CD4-positive, alpha-beta memory T cell (primary cell): Measurements from ENCODE around the gene KRTAP10-3. TPM values are rescaled to one million over a fixed set of nuclear protein-coding genes. Genes with fewer than 3 reads are reported as not detected.

Experiments
- CTCF ChIA-PET: fragments of 350-600 bp; sonication (Branson Sonifier 250); formaldehyde crosslinking; loops from one replicate; lab custom pipeline; 2021; ENCODE audit warnings: inconsistent platforms; ENCODE audit not compliant: partially characterized antibody; lab: Charles Lee
- POLR2A ChIA-PET: fragments of 350-600 bp; sonication (Branson Sonifier 250); formaldehyde crosslinking; loops from one replicate; lab custom pipeline; 2021; ENCODE audit not compliant: partially characterized antibody; lab: Charles Lee
- DNase-seq, 5 donors: peaks; one replicate each; pipeline versions ENCODE4 v3.0.0 to v3.0.0-alpha.2; 2020 to 2022; ENCODE audit warnings: mixed read lengths in 1 of 5
- H3K27ac ChIP-seq: one replicate; pipeline ENCODE4 v1.7.0; 2013; ENCODE audit warnings: low read depth, low read length
- H3K27me3 ChIP-seq: 2 replicates; pipeline ENCODE4 v1.7.0; 2013; ENCODE audit warnings: mild to moderate bottlenecking, low read length, moderate library complexity; ENCODE audit not compliant: insufficient read depth
- H3K36me3 ChIP-seq: 2 replicates; pipeline ENCODE4 v1.7.0; 2013; ENCODE audit warnings: mild to moderate bottlenecking, low read length, moderate library complexity; ENCODE audit not compliant: insufficient read depth
- H3K4me1 ChIP-seq: 2 replicates; pipeline ENCODE4 v1.7.0; 2013; ENCODE audit warnings: mild to moderate bottlenecking, low read length, moderate library complexity; ENCODE audit not compliant: insufficient read depth
- H3K4me3 ChIP-seq, 2 donors: one replicate each; pipeline ENCODE4 v1.7.0; 2013; ENCODE audit warnings: low read length in 2 of 2, mild to moderate bottlenecking in 1 of 2
- H3K9me3 ChIP-seq, 2 donors: one replicate each; pipeline ENCODE4 v1.7.0; 2013; ENCODE audit warnings: low read length in 2 of 2, control low read depth in 1 of 2; ENCODE audit not compliant: control insufficient read depth in 1 of 2
- H3K27ac Mint-ChIP-seq, 7 donors: one replicate each; pipeline ENCODE4 v1.8.0; 2020 to 2021; ENCODE audit warnings: mixed read lengths in 7 of 7, mild to moderate bottlenecking in 6 of 7, inconsistent platforms in 3 of 7, moderate library complexity in 3 of 7
- H3K27me3 Mint-ChIP-seq, 2 donors: one replicate each; pipeline ENCODE4 v1.8.0; 2020 to 2021; ENCODE audit warnings: mixed read lengths in 2 of 2
- H3K36me3 Mint-ChIP-seq, 2 donors: one replicate each; pipeline ENCODE4 v1.8.0; 2020 to 2021; ENCODE audit warnings: mixed read lengths in 2 of 2, inconsistent platforms in 1 of 2, mild to moderate bottlenecking in 1 of 2
- H3K4me1 Mint-ChIP-seq, 4 donors: one replicate each; pipeline ENCODE4 v1.8.0; 2020 to 2021; ENCODE audit warnings: mixed read lengths in 4 of 4, mild to moderate bottlenecking in 1 of 4
- H3K4me3 Mint-ChIP-seq, 8 donors: one replicate each; pipeline ENCODE4 v1.8.0; 2020 to 2021; ENCODE audit warnings: mixed read lengths in 8 of 8, mild to moderate bottlenecking in 7 of 8, moderate library complexity in 6 of 8, inconsistent platforms in 3 of 8
- H3K9me3 Mint-ChIP-seq, 8 donors: one replicate each; pipeline ENCODE4 v1.8.0; 2020 to 2021; ENCODE audit warnings: mixed read lengths in 8 of 8, mild to moderate bottlenecking in 5 of 8, inconsistent platforms in 3 of 8, moderate library complexity in 1 of 8
- intact Hi-C: fragments of 100-400 bp; cut with micrococcal nuclease; formaldehyde crosslinking; loops from one replicate; pipeline ENCODE4 v1.15.1; 2023
- polyA plus RNA-seq, 2 donors: library from polyadenylated mRNA; unstranded; fragments of 300-500 nt; fragmentation: Illumina TruSeq; gene quantifications; one replicate each; pipeline ENCODE4 v1.2.3, GENCODE V29; 2021
- total RNA-seq, 2 experiments: library from RNA; stranded (reverse); gene quantifications; one replicate each; pipeline ENCODE4 v1.2.3, GENCODE V29; 2021

The KRTAP10-3 gene
- total and polyA plus RNA-seq, 4 experiments from 2014 or later: not detected

DNA sequence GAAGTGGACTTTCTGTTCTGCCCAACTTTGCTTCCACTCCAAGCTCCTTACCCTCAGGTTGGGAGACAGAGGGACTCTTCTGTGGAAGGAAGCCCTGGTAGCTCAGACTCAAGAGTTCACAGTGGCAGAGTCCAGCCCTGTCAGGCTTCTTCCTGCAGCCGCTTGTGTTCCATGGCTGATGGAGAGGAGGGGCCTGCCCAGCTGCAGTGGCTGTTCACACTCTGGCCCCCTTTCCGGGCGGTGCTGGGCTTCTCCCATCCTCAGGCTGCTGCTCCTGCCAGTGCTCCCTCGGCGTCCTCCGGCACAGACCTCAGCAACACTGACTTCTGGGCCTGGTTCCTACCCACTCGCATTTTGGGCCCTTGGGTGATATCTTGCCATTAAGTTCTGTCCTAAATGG, 22.6 kb downstream of the KRTAP10-3 start:
- Mint-ChIP-seq H3K9me3 (peaks cover 0 to 2% (median 0%) of the 10 kb centered on the region in 8 donors), H3K4me3 (no peak overlapping the region), H3K4me1 (peaks cover 0 to 1% (median under 1%) of the 10 kb centered on the region in 4 donors), H3K27me3 (peaks cover 5 to 9% of the 10 kb centered on the region in 2 donors), H3K36me3 (peaks cover 0 to 3% of the 10 kb centered on the region in 2 donors), H3K27ac (no peak overlapping the region)
- ChIA-PET POLR2A (no interaction called here), CTCF (interaction anchor here (1.1 to 2.3 kb wide), 2 partner anchors 12 to 83 kb away, joined by 3 to 7 read pairs; no protein-coding TSS in a partner anchor)
- no peak for DNase-seq
- no peaks in the 10 kb centered on the region for H3K36me3 ChIP-seq
- no peaks in the 10 kb centered on the region for H3K4me1 ChIP-seq
- intact Hi-C loops: no loop called here
- no peak overlapping the region for H3K4me3 ChIP-seq
- H3K27ac ChIP-seq: no peak overlapping the region
- no peaks in the 10 kb centered on the region for H3K9me3 ChIP-seq
- no peaks in the 10 kb centered on the region for H3K27me3 ChIP-seq

GRCh38 chr21:44534688-44535087, 23.9 kb downstream of the KRTAP10-3 start:
- H3K36me3 ChIP-seq: no peaks in the 10 kb centered on the region
- ChIA-PET POLR2A (no interaction called here), CTCF (no interaction called here)
- no peaks in the 10 kb centered on the region for H3K9me3 ChIP-seq
- no peak overlapping the region for H3K27ac ChIP-seq
- intact Hi-C loops: no loop called here
- H3K4me3 ChIP-seq: no peak overlapping the region
- peaks cover 5 to 7% of the 10 kb centered on the region in 2 donors for H3K27me3 Mint-ChIP-seq
- H3K4me3 Mint-ChIP-seq: no peak overlapping the region
- no peaks in the 10 kb centered on the region for H3K27me3 ChIP-seq
- H3K36me3 Mint-ChIP-seq: peaks cover 0 to 3% of the 10 kb centered on the region in 2 donors
- H3K4me1 ChIP-seq: no peaks in the 10 kb centered on the region
- no peak overlapping the region for H3K27ac Mint-ChIP-seq
- H3K4me1 Mint-ChIP-seq: peaks cover 0 to 5% (median under 1%) of the 10 kb centered on the region in 4 donors
- no peak for DNase-seq
- H3K9me3 Mint-ChIP-seq: peaks cover 0 to 2% (median 0%) of the 10 kb centered on the region in 8 donors

- Histone ChIP-seq H3K4me3 (no peak overlapping the region), H3K9me3 (no peaks in the 10 kb centered on the region), H3K27me3 (no peaks in the 10 kb centered on the region), H3K36me3 (no peaks in the 10 kb centered on the region), H3K27ac (no peak overlapping the region), H3K4me1 (no peaks in the 10 kb centered on the region)
- DNase-seq: no peak
- Mint-ChIP-seq H3K9me3 (no peaks in the 10 kb centered on the region), H3K36me3 (no peaks in the 10 kb centered on the region), H3K27ac (no peak overlapping the region), H3K4me3 (no peak overlapping the region), H3K27me3 (peaks cover 5 to 7% of the 10 kb centered on the region in 2 donors), H3K4me1 (peaks cover 0 to 5% (median under 1%) of the 10 kb centered on the region in 4 donors)
- ChIA-PET POLR2A (no interaction called here), CTCF (no interaction called here)
- intact Hi-C loops: no loop called here
Observed at GRCh38 chr21:44533891-44534627, 24.5 kb downstream of the KRTAP10-3 start.

DNA sequence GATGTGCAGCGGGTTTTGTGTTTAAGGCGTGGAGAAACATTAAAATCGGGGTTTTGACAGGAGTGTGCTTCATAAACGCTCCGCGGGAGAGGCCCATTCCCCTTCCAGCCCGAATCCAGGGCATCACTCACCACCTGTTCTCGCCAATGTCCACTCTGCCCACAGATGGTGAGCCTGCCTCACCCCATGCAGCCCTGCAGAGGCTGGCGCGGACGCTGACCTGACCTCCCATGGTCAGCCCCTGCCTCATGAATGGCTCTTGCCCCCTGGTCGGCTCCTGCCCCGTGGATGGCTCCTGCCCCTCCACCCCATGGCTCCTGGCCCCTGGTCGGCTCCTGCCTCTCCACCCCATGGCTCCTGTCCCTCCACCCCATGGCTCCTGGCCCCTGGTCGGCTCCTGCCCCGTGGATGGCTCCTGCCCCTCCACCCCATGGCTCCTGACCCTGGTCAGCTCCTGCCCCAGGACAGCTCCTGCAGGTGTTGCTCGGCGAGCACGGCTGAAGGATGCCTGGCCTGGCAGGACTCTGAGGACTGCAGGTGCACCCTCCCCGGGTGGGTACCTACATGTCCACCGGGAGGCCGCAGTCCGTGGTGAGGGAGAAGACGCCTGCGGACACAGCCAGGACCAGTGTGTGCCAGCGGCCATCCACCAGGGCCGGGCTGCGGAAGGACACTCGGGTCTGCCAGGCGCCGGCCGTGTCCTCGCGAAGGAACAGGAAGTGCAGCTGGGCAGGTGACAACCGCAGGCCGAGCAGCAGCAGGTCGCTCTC, 25.3 kb downstream of the KRTAP10-3 start:
- DNase-seq: peak in 1 of 5 donors; percentile 25
- ChIA-PET POLR2A (interaction anchor here (0.6 kb wide), 1 partner anchor 11 kb away, joined by 3 read pairs; no protein-coding TSS in a partner anchor), CTCF (no interaction called here)

GRCh38 chr21:44532712-44533111, 25.9 kb downstream of the KRTAP10-3 start:
- no peaks in the 10 kb centered on the region for H3K27me3 ChIP-seq

More for the DNA sequence above, 25.3 kb downstream of the KRTAP10-3 start:
- Mint-ChIP-seq H3K4me3 (no peak overlapping the region), H3K27ac (peak overlapping the region in 1 of 7 donors; percentile 83), H3K4me1 (peaks cover 0 to 4% (median under 1%) of the 10 kb centered on the region in 4 donors), H3K9me3 (no peaks in the 10 kb centered on the region), H3K27me3 (peaks cover 5 to 6% of the 10 kb centered on the region in 2 donors), H3K36me3 (no peaks in the 10 kb centered on the region)
- Histone ChIP-seq H3K4me3 (no peak overlapping the region), H3K27me3 (no peaks in the 10 kb centered on the region), H3K9me3 (no peaks in the 10 kb centered on the region), H3K27ac (no peak overlapping the region), H3K4me1 (no peaks in the 10 kb centered on the region), H3K36me3 (no peaks in the 10 kb centered on the region)
- intact Hi-C loops: no loop called here

GRCh38 chr21:44531606-44532564, 26.7 kb downstream of the KRTAP10-3 start:
- H3K4me1 Mint-ChIP-seq: peaks cover 0 to 4% (median 0%) of the 10 kb centered on the region in 4 donors
- intact Hi-C loops: no loop called here
- no peak overlapping the region for H3K4me3 ChIP-seq
- peaks cover 0 to 2% of the 10 kb centered on the region in 2 donors for H3K27me3 Mint-ChIP-seq
- no peak overlapping the region for H3K27ac Mint-ChIP-seq
- no peaks in the 10 kb centered on the region for H3K27me3 ChIP-seq
- H3K27ac ChIP-seq: no peak overlapping the region
- no peaks in the 10 kb centered on the region for H3K36me3 Mint-ChIP-seq
- DNase-seq: no peak
- H3K9me3 ChIP-seq: no peaks in the 10 kb centered on the region
- ChIA-PET POLR2A (interaction anchor here (0.6 kb wide), 1 partner anchor 13 kb away, joined by 3 read pairs; no protein-coding TSS in a partner anchor), CTCF (interaction anchor here (1.0 kb wide), 1 partner anchor 21 kb away, joined by 3 read pairs; no protein-coding TSS in a partner anchor)
- no peak overlapping the region for H3K4me3 Mint-ChIP-seq
- no peaks in the 10 kb centered on the region for H3K36me3 ChIP-seq
- no peaks in the 10 kb centered on the region for H3K4me1 ChIP-seq
- H3K9me3 Mint-ChIP-seq: no peaks in the 10 kb centered on the region

More at GRCh38 chr21:44532712-44533111, 25.9 kb downstream of the KRTAP10-3 start:
- Histone ChIP-seq H3K36me3 (no peaks in the 10 kb centered on the region), H3K9me3 (no peaks in the 10 kb centered on the region), H3K4me3 (no peak overlapping the region), H3K27ac (no peak overlapping the region), H3K4me1 (no peaks in the 10 kb centered on the region)
- Mint-ChIP-seq H3K27me3 (peaks cover 5 to 6% of the 10 kb centered on the region in 2 donors), H3K27ac (no peak overlapping the region), H3K9me3 (no peaks in the 10 kb centered on the region), H3K4me3 (no peak overlapping the region), H3K4me1 (peaks cover 0 to 4% (median under 1%) of the 10 kb centered on the region in 4 donors), H3K36me3 (no peaks in the 10 kb centered on the region)
- intact Hi-C loops: no loop called here
- ChIA-PET CTCF (no interaction called here), POLR2A (interaction anchor here (0.6 kb wide), 1 partner anchor 12 kb away, joined by 3 read pairs; no protein-coding TSS in a partner anchor)
- DNase-seq: no peak
